ENCODE measurements around the gene SBNO2.

The SBNO2 gene

DNA sequence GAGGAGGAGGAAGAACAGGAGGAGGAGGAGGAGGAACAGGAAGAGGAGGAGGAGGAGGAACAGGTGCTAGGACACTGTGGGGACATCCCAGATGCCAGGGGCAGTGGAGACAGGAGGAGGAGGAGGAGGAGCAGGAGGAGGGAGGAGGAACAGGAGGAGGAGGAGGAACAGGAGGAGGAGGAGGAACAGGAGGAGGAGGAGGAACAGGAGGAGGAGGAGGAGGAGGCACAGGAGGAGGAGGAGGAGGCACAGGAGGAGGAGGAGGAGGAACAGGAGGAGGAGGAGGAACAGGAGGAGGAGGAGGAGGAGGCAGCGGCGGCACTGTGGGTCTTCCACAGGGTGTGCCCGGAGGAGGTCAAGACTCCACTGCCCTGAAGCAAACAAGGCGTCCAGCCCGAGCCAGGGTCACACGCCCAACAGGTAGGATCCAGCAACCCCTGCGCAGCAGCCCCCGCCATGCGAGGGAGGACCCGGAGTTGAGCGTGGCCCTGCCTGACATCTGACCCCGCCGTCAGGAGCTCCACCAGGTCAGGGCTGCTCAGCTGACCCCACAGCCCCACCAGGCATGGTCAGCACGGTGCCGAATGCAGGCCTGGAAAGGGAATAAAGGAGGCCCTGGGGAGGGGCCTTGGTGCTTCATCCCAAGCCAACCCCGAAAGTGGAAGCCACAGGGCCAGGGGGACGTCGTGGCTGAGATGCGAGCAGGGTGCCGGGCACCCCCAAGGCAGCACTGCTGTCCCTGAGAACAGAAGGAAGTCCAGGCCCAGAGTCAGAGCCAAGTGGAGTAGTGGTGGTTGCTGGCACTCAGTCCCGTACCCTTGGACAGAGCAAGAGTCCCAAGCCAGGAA, 9.2 kb downstream of the SBNO2 start:
- Histone ChIP-seq H3K9me3 (ENCODE audit: insufficient read depth, low read length, severe bottlenecking) (no peaks in the 10 kb centered on the region), H3K27ac (ENCODE audit: low read length) (no peak overlapping the region), H3K4me1 (ENCODE audit: insufficient read depth, low read length) (peaks cover 5% of the 10 kb centered on the region; the same call in 1 of the 2 replicates), H3K4me3 (ENCODE audit: low read depth in 1 of 2, low read length in 2 of 2) (no peak overlapping the region), H3K79me2 (ENCODE audit: insufficient read depth, low read length) (peaks cover 61% of the 10 kb centered on the region), H3K4me2 (ENCODE audit: insufficient read depth, low read length) (no peak overlapping the region), H2AFZ (ENCODE audit: low read depth, low read length) (no peak overlapping the region), H3K36me3 (ENCODE audit: insufficient read depth, low read length) (peaks cover 9% of the 10 kb centered on the region; the same call in 1 of the 2 replicates), H4K20me1 (ENCODE audit: insufficient read depth, low read length) (peaks cover 60% of the 10 kb centered on the region), H3K9ac (ENCODE audit: low read depth, low read length) (no peak overlapping the region), H3K27me3 (ENCODE audit: insufficient read depth, low read length, poor library complexity) (no peaks in the 10 kb centered on the region)
- TF ChIP-seq, protein P1, sequence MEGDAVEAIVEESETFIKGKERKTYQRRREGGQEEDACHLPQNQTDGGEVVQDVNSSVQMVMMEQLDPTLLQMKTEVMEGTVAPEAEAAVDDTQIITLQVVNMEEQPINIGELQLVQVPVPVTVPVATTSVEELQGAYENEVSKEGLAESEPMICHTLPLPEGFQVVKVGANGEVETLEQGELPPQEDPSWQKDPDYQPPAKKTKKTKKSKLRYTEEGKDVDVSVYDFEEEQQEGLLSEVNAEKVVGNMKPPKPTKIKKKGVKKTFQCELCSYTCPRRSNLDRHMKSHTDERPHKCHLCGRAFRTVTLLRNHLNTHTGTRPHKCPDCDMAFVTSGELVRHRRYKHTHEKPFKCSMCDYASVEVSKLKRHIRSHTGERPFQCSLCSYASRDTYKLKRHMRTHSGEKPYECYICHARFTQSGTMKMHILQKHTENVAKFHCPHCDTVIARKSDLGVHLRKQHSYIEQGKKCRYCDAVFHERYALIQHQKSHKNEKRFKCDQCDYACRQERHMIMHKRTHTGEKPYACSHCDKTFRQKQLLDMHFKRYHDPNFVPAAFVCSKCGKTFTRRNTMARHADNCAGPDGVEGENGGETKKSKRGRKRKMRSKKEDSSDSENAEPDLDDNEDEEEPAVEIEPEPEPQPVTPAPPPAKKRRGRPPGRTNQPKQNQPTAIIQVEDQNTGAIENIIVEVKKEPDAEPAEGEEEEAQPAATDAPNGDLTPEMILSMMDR (IDR thresholded peaks at IDR 0.05; ENCODE audit: borderline replicate concordance, extremely low read depth, low read length, poor library complexity, severe bottlenecking) = no peak
- no peak for TF ChIP-seq EZH2 (IDR thresholded peaks at IDR 0.05; ENCODE audit: borderline replicate concordance, low read depth, low read length, severe bottlenecking)
- no peak for ATAC-seq (ENCODE audit: insufficient read depth, low read depth)
- DNase-seq = no peak

DNA sequence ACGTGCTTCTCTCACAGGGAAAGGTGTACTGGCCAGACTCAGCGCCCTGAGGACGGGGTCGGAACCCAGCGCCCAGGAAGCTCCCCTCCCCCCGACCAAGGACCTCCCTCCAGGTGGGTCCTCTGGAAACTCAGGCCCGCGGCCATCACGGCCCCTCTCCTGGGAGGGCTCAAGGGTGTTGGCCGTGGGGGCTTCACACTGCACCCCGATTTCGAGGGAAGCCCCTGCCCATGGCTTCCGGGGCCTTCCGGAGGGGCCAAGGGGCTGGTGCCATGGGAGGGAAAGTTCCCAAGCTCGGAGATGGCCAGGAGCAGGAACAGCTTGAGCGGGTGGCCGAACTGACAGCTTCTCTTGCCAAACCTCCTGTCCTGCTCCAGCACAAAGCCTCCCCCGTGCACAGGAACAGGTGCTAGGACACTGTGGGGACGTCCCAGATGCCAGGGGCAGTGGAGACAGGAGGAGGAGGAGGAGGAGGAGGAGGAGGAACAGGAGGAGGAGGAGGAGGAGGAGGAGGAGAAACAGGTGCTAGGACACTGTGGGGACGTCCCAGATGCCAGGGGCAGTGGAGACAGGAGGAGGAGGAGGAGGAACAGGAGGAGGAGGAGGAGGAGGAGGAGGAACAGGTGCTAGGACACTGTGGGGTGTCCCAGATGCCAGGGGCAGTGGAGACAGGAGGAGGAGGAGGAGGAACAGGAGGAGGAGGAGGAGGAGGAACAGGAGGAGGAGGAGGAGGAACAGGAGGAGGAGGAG, 10.0 kb downstream of the SBNO2 start:
- ATAC-seq (ENCODE audit: insufficient read depth, low read depth) = no peak
- no peak for TF ChIP-seq EZH2 (IDR thresholded peaks at IDR 0.05; ENCODE audit: borderline replicate concordance, low read depth, low read length, severe bottlenecking)
- TF ChIP-seq, protein P1 (IDR thresholded peaks at IDR 0.05; ENCODE audit: borderline replicate concordance, extremely low read depth, low read length, poor library complexity, severe bottlenecking) = no peak
- Histone ChIP-seq H3K4me3 (ENCODE audit: low read depth in 1 of 2, low read length in 2 of 2) (no peak overlapping the region), H3K27me3 (ENCODE audit: insufficient read depth, low read length, poor library complexity) (no peaks in the 10 kb centered on the region), H3K4me1 (ENCODE audit: insufficient read depth, low read length) (peaks cover 5% of the 10 kb centered on the region; the same call in 1 of the 2 replicates), H3K4me2 (ENCODE audit: insufficient read depth, low read length) (no peak overlapping the region), H4K20me1 (ENCODE audit: insufficient read depth, low read length) (peaks cover 56% of the 10 kb centered on the region), H2AFZ (ENCODE audit: low read depth, low read length) (no peak overlapping the region), H3K27ac (ENCODE audit: low read length) (no peak overlapping the region), H3K9ac (ENCODE audit: low read depth, low read length) (no peak overlapping the region), H3K36me3 (ENCODE audit: insufficient read depth, low read length) (peaks cover 9% of the 10 kb centered on the region; the same call in 1 of the 2 replicates), H3K79me2 (ENCODE audit: insufficient read depth, low read length) (peaks cover 55% of the 10 kb centered on the region), H3K9me3 (ENCODE audit: insufficient read depth, low read length, severe bottlenecking) (no peaks in the 10 kb centered on the region)
- DNase-seq = no peak

DNA sequence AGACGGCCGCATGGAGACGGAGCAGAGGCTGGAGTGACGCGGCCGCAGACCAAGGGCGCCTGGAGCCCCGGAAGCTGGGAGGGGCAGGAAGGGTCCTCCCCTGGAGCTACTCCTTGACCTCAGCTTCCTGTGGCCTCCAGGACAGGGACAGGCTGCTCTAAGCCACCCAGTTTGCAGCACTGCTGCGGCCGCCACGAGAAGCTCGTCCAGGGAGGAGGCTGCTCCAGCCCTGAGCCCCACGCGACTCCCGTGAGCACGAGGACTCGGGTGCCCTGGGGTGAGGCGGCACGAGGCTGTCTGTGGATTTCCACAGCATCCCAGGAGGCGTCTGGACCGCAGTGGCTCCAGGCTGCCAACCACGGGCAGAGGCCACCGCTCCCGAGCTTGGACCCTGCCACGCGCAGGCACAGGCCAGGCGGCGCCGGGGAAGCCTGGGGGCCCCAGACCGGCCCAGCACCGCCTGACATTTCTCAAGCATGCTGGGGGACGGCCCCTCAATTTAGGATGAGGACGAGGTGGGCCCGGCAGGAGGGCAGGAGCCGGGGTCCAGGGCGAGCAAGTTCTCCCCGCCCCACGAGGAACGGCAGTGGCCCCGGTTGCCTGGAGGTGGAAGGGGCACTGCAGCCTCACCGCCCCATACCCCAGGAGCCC, 10.7 kb downstream of the SBNO2 start:
- Histone ChIP-seq H3K9me3 (ENCODE audit: insufficient read depth, low read length, severe bottlenecking) (no peaks in the 10 kb centered on the region), H3K36me3 (ENCODE audit: insufficient read depth, low read length) (peaks cover 4% of the 10 kb centered on the region; the same call in 1 of the 2 replicates), H3K4me3 (ENCODE audit: low read depth in 1 of 2, low read length in 2 of 2) (no peak overlapping the region), H3K9ac (ENCODE audit: low read depth, low read length) (no peak overlapping the region), H3K4me1 (ENCODE audit: insufficient read depth, low read length) (peaks cover 4% of the 10 kb centered on the region; the same call in 1 of the 2 replicates), H3K27me3 (ENCODE audit: insufficient read depth, low read length, poor library complexity) (no peaks in the 10 kb centered on the region), H3K4me2 (ENCODE audit: insufficient read depth, low read length) (no peak overlapping the region), H4K20me1 (ENCODE audit: insufficient read depth, low read length) (peaks cover 54% of the 10 kb centered on the region), H2AFZ (ENCODE audit: low read depth, low read length) (no peak overlapping the region), H3K27ac (ENCODE audit: low read length) (no peak overlapping the region), H3K79me2 (ENCODE audit: insufficient read depth, low read length) (peaks cover 54% of the 10 kb centered on the region)
- TF ChIP-seq, protein P1 (IDR thresholded peaks at IDR 0.05; ENCODE audit: borderline replicate concordance, extremely low read depth, low read length, poor library complexity, severe bottlenecking) = no peak
- TF ChIP-seq EZH2 (IDR thresholded peaks at IDR 0.05; ENCODE audit: borderline replicate concordance, low read depth, low read length, severe bottlenecking) = no peak
- no peak for ATAC-seq (ENCODE audit: insufficient read depth, low read depth)
- DNase-seq = no peak
